ENCODE measurements around the gene RNF213.

Gene RNF213

GRCh38 chr17:80431246-80432195 is 170.9 kb downstream of the RNF213 start:
- H3K4me3 ChIP-seq (ENCODE audit: low read depth, low read length), result no peak overlapping the region
- no peak for TF ChIP-seq POLR2A (IDR thresholded peaks at IDR 0.05; ENCODE audit: extremely low read depth, insufficient read length)
- TF ChIP-seq MYC (IDR thresholded peaks at IDR 0.05; ENCODE audit: low read depth, low read length), result no peak
- no peak for TF ChIP-seq CTCF (IDR thresholded peaks at IDR 0.05; ENCODE audit: low read depth, low read length)
- TF ChIP-seq MAX (IDR thresholded peaks at IDR 0.05; ENCODE audit: low read depth, low read length), result no peak
- DNase-seq (ENCODE audit: low read depth), result no peak

GRCh38 chr17:80432350-80432955 is 171.8 kb downstream of the RNF213 start:
- no peak for DNase-seq (ENCODE audit: low read depth)
- H3K4me3 ChIP-seq (ENCODE audit: low read depth, low read length), result no peak overlapping the region
- no peak for TF ChIP-seq MAX (IDR thresholded peaks at IDR 0.05; ENCODE audit: low read depth, low read length)
- no peak for TF ChIP-seq POLR2A (IDR thresholded peaks at IDR 0.05; ENCODE audit: extremely low read depth, insufficient read length)

GRCh38 chr17:80432961-80433550 is 172.4 kb downstream of the RNF213 start:
- no peak for TF ChIP-seq CTCF (IDR thresholded peaks at IDR 0.05; ENCODE audit: low read depth, low read length)
- no peak for TF ChIP-seq POLR2A (IDR thresholded peaks at IDR 0.05; ENCODE audit: extremely low read depth, insufficient read length)
- TF ChIP-seq MYC (IDR thresholded peaks at IDR 0.05; ENCODE audit: low read depth, low read length), result no peak
- TF ChIP-seq MAX (IDR thresholded peaks at IDR 0.05; ENCODE audit: low read depth, low read length), result no peak
- no peak overlapping the region for H3K4me3 ChIP-seq (ENCODE audit: low read depth, low read length)
- no peak for DNase-seq (ENCODE audit: low read depth)

GRCh38 chr17:80433916-80434666 is 173.4 kb downstream of the RNF213 start:
- DNase-seq (ENCODE audit: low read depth), result no peak
- H3K4me3 ChIP-seq (ENCODE audit: low read depth, low read length), result no peak overlapping the region
- TF ChIP-seq POLR2A (IDR thresholded peaks at IDR 0.05; ENCODE audit: extremely low read depth, insufficient read length) (no peak), CTCF (IDR thresholded peaks at IDR 0.05; ENCODE audit: low read depth, low read length) (no peak), MAX (IDR thresholded peaks at IDR 0.05; ENCODE audit: low read depth, low read length) (no peak), MYC (IDR thresholded peaks at IDR 0.05; ENCODE audit: low read depth, low read length) (no peak)

GRCh38 chr17:80437532-80437931 is 176.9 kb downstream of the RNF213 start:
- TF ChIP-seq MYC (IDR thresholded peaks at IDR 0.05; ENCODE audit: low read depth, low read length) (no peak), CTCF (IDR thresholded peaks at IDR 0.05; ENCODE audit: low read depth, low read length) (no peak), POLR2A (IDR thresholded peaks at IDR 0.05; ENCODE audit: extremely low read depth, insufficient read length) (no peak), MAX (IDR thresholded peaks at IDR 0.05; ENCODE audit: low read depth, low read length) (no peak)
- H3K4me3 ChIP-seq (ENCODE audit: low read depth, low read length), result no peak overlapping the region
- DNase-seq (ENCODE audit: low read depth), result no peak

Measured in NB4 (cell line).